GM23338 (cell line): ENCODE measurements around the gene ZCCHC10. TPM values are rescaled to one million over a fixed set of nuclear protein-coding genes. Genes with fewer than 3 reads are reported as not detected.

Source experiments
- ATAC-seq: fragments of 200-7000 bp; cut with Tn5 transposase; 3 replicates; pipeline ENCODE4 v1.9.1; 2020
- DNase-seq: peaks from one replicate; pipeline ENCODE4 v3.0.0-alpha.2; 2015; ENCODE audit warnings: low spot score
- H2AFZ ChIP-seq: fragments of 200-600 bp; sonication (generic); 2 replicates; pipeline ENCODE4 v1.8.0; 2016; ENCODE audit warnings: antibody characterized with exemption, mild to moderate bottlenecking, moderate library complexity
- H3F3A ChIP-seq: fragments of 200-600 bp; sonication (generic); replicated peaks from 2 replicates; pipeline ENCODE4 v1.8.0; 2017; ENCODE audit warnings: antibody characterized with exemption, mixed run types, low read depth
- H3K27ac ChIP-seq: fragments of 200-600 bp; sonication (generic); 2 replicates; pipeline ENCODE4 v1.6.1; 2016; ENCODE audit warnings: low read depth
- H3K27me3 ChIP-seq: fragments of 200-600 bp; sonication (generic); 2 replicates; pipeline ENCODE4 v1.8.0; 2016; ENCODE audit warnings: mild to moderate bottlenecking, mixed run types, moderate library complexity; ENCODE audit not compliant: insufficient read depth
- H3K36me3 ChIP-seq: fragments of 200-600 bp; sonication (generic); 2 replicates; pipeline ENCODE4 v1.8.0; 2016; ENCODE audit warnings: mild to moderate bottlenecking; ENCODE audit not compliant: insufficient read depth
- H3K4me1 ChIP-seq: fragments of 200-600 bp; sonication (generic); 2 replicates; pipeline ENCODE4 v1.8.0; 2016; ENCODE audit warnings: mild to moderate bottlenecking, moderate library complexity; ENCODE audit not compliant: insufficient read depth
- H3K4me2 ChIP-seq: fragments of 200-600 bp; sonication (generic); 2 replicates; pipeline ENCODE4 v1.7.1; 2017; ENCODE audit warnings: mixed run types
- H3K4me3 ChIP-seq: fragments of 200-600 bp; sonication (generic); 2 replicates; pipeline ENCODE4 v1.6.1; 2016; ENCODE audit warnings: mixed run types
- H3K79me2 ChIP-seq: fragments of 200-600 bp; sonication (generic); replicated peaks from 2 replicates; pipeline ENCODE4 v1.8.0; 2017; ENCODE audit warnings: mild to moderate bottlenecking; ENCODE audit not compliant: insufficient read depth
- H3K9me2 ChIP-seq: fragments of 200-600 bp; sonication (generic); 2 replicates; pipeline ENCODE4 v1.8.0; 2017; ENCODE audit not compliant: insufficient read depth
- H4K20me1 ChIP-seq: fragments of 200-600 bp; sonication (generic); replicated peaks from 2 replicates; pipeline ENCODE4 v1.8.0; 2017; ENCODE audit warnings: mild to moderate bottlenecking; ENCODE audit not compliant: insufficient read depth
- H3K27ac Mint-ChIP-seq: 2 replicates; pipeline ENCODE4 v1.8.0; 2020; ENCODE audit warnings: inconsistent platforms, mild to moderate bottlenecking, moderate library complexity, mixed read lengths
- H3K27me3 Mint-ChIP-seq: 3 replicates; pipeline ENCODE4 v1.8.0; 2022; ENCODE audit warnings: low read depth, mild to moderate bottlenecking, moderate library complexity, mixed read lengths, inconsistent platforms; ENCODE audit not compliant: insufficient read depth, poor library complexity
- H3K36me3 Mint-ChIP-seq: 3 replicates; pipeline ENCODE4 v1.8.0; 2021; ENCODE audit warnings: low read depth, mild to moderate bottlenecking, inconsistent platforms, moderate library complexity, mixed read lengths
- H3K4me1 Mint-ChIP-seq: 3 replicates; pipeline ENCODE4 v1.8.0; 2020; ENCODE audit warnings: mild to moderate bottlenecking, inconsistent platforms, mixed read lengths
- H3K4me3 Mint-ChIP-seq: 3 replicates; pipeline ENCODE4 v1.8.0; 2021; ENCODE audit warnings: moderate library complexity, mild to moderate bottlenecking, inconsistent platforms, mixed read lengths
- H3K9me3 Mint-ChIP-seq: 3 replicates; pipeline ENCODE4 v1.8.0; 2020; ENCODE audit warnings: moderate library complexity, mild to moderate bottlenecking, inconsistent platforms, mixed read lengths
- CREB1 ChIP-seq: fragments of 250-450 bp; sonication (Bioruptor Pico); IDR thresholded peaks from 2 replicates; pipeline ENCODE4 v1.5.0; 2020; ENCODE audit warnings: low read depth, mild to moderate bottlenecking, moderate library complexity
- CTCF ChIP-seq, 2 experiments: fragments of 200-600 bp in 1 of 2; sonication (generic) in 1 of 2; conservative IDR thresholded peaks; 2 replicates each; pipeline versions ENCODE4 v1.5.1 to v1.6.1; 2016 to 2017; ENCODE audit warnings: antibody characterized with exemption in 2 of 2, low read depth in 2 of 2, mild to moderate bottlenecking in 2 of 2, moderate library complexity in 1 of 2
- EZH2 ChIP-seq: fragments of 200-600 bp; sonication (generic); IDR thresholded peaks from one replicate; pipeline ENCODE4 v1.8.0; 2017; ENCODE audit warnings: antibody characterized with exemption, mild to moderate bottlenecking, low read depth; ENCODE audit not compliant: unreplicated experiment
- EZH2phosphoT487 ChIP-seq: fragments of 200-600 bp; sonication (generic); IDR thresholded peaks from one replicate; pipeline ENCODE4 v1.8.1; 2018; ENCODE audit warnings: antibody characterized with exemption; ENCODE audit not compliant: unreplicated experiment
- JUNB ChIP-seq: IDR thresholded peaks from one replicate; pipeline ENCODE4 v1.6.1; 2016; ENCODE audit warnings: antibody characterized with exemption; ENCODE audit not compliant: unreplicated experiment
- NANOG ChIP-seq: IDR thresholded peaks from 2 replicates; pipeline ENCODE4 v1.6.1; 2016; ENCODE audit warnings: antibody characterized with exemption, borderline replicate concordance
- POLR2AphosphoS5 ChIP-seq: IDR thresholded peaks from 2 replicates; pipeline ENCODE4 v1.6.1; 2016; ENCODE audit warnings: antibody characterized with exemption, low read depth
- STAT1 ChIP-seq: IDR thresholded peaks from one replicate; pipeline ENCODE4 v1.6.1; 2016; ENCODE audit warnings: antibody characterized with exemption; ENCODE audit not compliant: unreplicated experiment
- ZNF114 ChIP-seq: fragments of 250-450 bp; sonication (Bioruptor Pico); IDR thresholded peaks from 2 replicates; pipeline ENCODE4 v1.5.0; 2020; ENCODE audit warnings: mild to moderate bottlenecking, moderate library complexity
- ZNF331 ChIP-seq: fragments of 250-450 bp; sonication (Bioruptor Pico); IDR thresholded peaks from 2 replicates; pipeline ENCODE4 v1.5.0; 2020; ENCODE audit warnings: low read depth, mild to moderate bottlenecking, moderate library complexity
- ZNF462 ChIP-seq: fragments of 250-450 bp; sonication (Bioruptor Pico); IDR thresholded peaks from 2 replicates; pipeline ENCODE4 v1.5.0; 2020; ENCODE audit warnings: mild to moderate bottlenecking, moderate library complexity
- polyA plus RNA-seq: library from polyadenylated mRNA; unstranded; fragments of >200 nt; fragmentation: Nextera tagmentation; extraction: Ambion mirVana; gene quantifications from 2 replicates; pipeline ENCODE4 v1.2.1, GENCODE V29; 2016
- total RNA-seq: library from RNA; depleted of rRNA; stranded (reverse); fragments of >200 nt; shearing (Covaris generic); gene quantifications from 2 replicates; pipeline ENCODE4 v1.2.3, GENCODE V29; 2014
- TF ChIP-seq, protein P1 (sequence below): IDR thresholded peaks from 2 replicates; pipeline ENCODE4 v1.6.1; 2016; ENCODE audit warnings: antibody characterized with exemption
- TF ChIP-seq, protein P2 (sequence below): IDR thresholded peaks from one replicate; pipeline ENCODE4 v1.6.1; 2018; ENCODE audit warnings: antibody characterized with exemption; ENCODE audit not compliant: unreplicated experiment

The ZCCHC10 gene
- total and polyA plus RNA-seq, 2 experiments from 2014 or later: 25.3 to 90.1 TPM

GRCh38 chr5:132979367-132979940 lies 46.9 kb downstream of the ZCCHC10 start:
- no peak overlapping the region for H3K4me3 Mint-ChIP-seq
- H3K27me3 Mint-ChIP-seq: peaks cover 7% of the 10 kb centered on the region
- DNase-seq (no peak), ATAC-seq (no peak)
- no peaks in the 10 kb centered on the region for H3K4me1 Mint-ChIP-seq
- Histone ChIP-seq H3K9me2 (no peaks in the 10 kb centered on the region; the same call in 1 of the 2 replicates), H3K36me3 (no peaks in the 10 kb centered on the region; the same call in 1 of the 2 replicates), H3K4me1 (no peaks in the 10 kb centered on the region), H4K20me1 (no peaks in the 10 kb centered on the region), H3K27me3 (no peaks in the 10 kb centered on the region), H3K4me3 (no peak overlapping the region), H3F3A (no peaks in the 10 kb centered on the region), H3K79me2 (no peaks in the 10 kb centered on the region), H2AFZ (no peak overlapping the region), H3K27ac (no peak overlapping the region), H3K4me2 (no peak overlapping the region)
- H3K9me3 Mint-ChIP-seq: peaks cover 38% of the 10 kb centered on the region
- no peak overlapping the region for H3K27ac Mint-ChIP-seq
- TF ChIP-seq ZNF462 (CRISPR knock-in tag) (no peak), STAT1 (no peak), ZNF114 (no peak), EZH2 (no peak), NANOG (no peak), JUNB (no peak), CREB1 (no peak), EZH2phosphoT487 (no peak), POLR2AphosphoS5 (no peak), ZNF331 (CRISPR knock-in tag) (no peak), CTCF (conservative IDR thresholded peaks at IDR 0.05; ENCODE audit: low read depth in 2 of 2) (no peak)
- TF ChIP-seq, protein P1, sequence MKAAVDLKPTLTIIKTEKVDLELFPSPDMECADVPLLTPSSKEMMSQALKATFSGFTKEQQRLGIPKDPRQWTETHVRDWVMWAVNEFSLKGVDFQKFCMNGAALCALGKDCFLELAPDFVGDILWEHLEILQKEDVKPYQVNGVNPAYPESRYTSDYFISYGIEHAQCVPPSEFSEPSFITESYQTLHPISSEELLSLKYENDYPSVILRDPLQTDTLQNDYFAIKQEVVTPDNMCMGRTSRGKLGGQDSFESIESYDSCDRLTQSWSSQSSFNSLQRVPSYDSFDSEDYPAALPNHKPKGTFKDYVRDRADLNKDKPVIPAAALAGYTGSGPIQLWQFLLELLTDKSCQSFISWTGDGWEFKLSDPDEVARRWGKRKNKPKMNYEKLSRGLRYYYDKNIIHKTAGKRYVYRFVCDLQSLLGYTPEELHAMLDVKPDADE: no peak
- TF ChIP-seq, protein P2, sequence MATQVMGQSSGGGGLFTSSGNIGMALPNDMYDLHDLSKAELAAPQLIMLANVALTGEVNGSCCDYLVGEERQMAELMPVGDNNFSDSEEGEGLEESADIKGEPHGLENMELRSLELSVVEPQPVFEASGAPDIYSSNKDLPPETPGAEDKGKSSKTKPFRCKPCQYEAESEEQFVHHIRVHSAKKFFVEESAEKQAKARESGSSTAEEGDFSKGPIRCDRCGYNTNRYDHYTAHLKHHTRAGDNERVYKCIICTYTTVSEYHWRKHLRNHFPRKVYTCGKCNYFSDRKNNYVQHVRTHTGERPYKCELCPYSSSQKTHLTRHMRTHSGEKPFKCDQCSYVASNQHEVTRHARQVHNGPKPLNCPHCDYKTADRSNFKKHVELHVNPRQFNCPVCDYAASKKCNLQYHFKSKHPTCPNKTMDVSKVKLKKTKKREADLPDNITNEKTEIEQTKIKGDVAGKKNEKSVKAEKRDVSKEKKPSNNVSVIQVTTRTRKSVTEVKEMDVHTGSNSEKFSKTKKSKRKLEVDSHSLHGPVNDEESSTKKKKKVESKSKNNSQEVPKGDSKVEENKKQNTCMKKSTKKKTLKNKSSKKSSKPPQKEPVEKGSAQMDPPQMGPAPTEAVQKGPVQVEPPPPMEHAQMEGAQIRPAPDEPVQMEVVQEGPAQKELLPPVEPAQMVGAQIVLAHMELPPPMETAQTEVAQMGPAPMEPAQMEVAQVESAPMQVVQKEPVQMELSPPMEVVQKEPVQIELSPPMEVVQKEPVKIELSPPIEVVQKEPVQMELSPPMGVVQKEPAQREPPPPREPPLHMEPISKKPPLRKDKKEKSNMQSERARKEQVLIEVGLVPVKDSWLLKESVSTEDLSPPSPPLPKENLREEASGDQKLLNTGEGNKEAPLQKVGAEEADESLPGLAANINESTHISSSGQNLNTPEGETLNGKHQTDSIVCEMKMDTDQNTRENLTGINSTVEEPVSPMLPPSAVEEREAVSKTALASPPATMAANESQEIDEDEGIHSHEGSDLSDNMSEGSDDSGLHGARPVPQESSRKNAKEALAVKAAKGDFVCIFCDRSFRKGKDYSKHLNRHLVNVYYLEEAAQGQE: no peak
- H3K36me3 Mint-ChIP-seq: peaks cover 4% of the 10 kb centered on the region; the same call in 1 of the 3 replicates
